GM23338 (cell line): ENCODE data around the gene BHLHA15. TPM values are rescaled to one million over a fixed set of nuclear protein-coding genes. Genes with fewer than 3 reads are reported as not detected.

Experiments
- ATAC-seq: fragments of 200-7000 bp; cut with Tn5 transposase; 3 replicates; pipeline ENCODE4 v1.9.1; 2020
- DNase-seq: peaks from one replicate; pipeline ENCODE4 v3.0.0-alpha.2; 2015; ENCODE audit warnings: low spot score
- H2AFZ ChIP-seq: fragments of 200-600 bp; sonication (generic); 2 replicates; pipeline ENCODE4 v1.8.0; 2016; ENCODE audit warnings: antibody characterized with exemption, mild to moderate bottlenecking, moderate library complexity
- H3F3A ChIP-seq: fragments of 200-600 bp; sonication (generic); replicated peaks from 2 replicates; pipeline ENCODE4 v1.8.0; 2017; ENCODE audit warnings: antibody characterized with exemption, mixed run types, low read depth
- H3K27ac ChIP-seq: fragments of 200-600 bp; sonication (generic); 2 replicates; pipeline ENCODE4 v1.6.1; 2016; ENCODE audit warnings: low read depth
- H3K27me3 ChIP-seq: fragments of 200-600 bp; sonication (generic); 2 replicates; pipeline ENCODE4 v1.8.0; 2016; ENCODE audit warnings: mild to moderate bottlenecking, mixed run types, moderate library complexity; ENCODE audit not compliant: insufficient read depth
- H3K36me3 ChIP-seq: fragments of 200-600 bp; sonication (generic); 2 replicates; pipeline ENCODE4 v1.8.0; 2016; ENCODE audit warnings: mild to moderate bottlenecking; ENCODE audit not compliant: insufficient read depth
- H3K4me1 ChIP-seq: fragments of 200-600 bp; sonication (generic); 2 replicates; pipeline ENCODE4 v1.8.0; 2016; ENCODE audit warnings: mild to moderate bottlenecking, moderate library complexity; ENCODE audit not compliant: insufficient read depth
- H3K4me2 ChIP-seq: fragments of 200-600 bp; sonication (generic); 2 replicates; pipeline ENCODE4 v1.7.1; 2017; ENCODE audit warnings: mixed run types
- H3K4me3 ChIP-seq: fragments of 200-600 bp; sonication (generic); 2 replicates; pipeline ENCODE4 v1.6.1; 2016; ENCODE audit warnings: mixed run types
- H3K79me2 ChIP-seq: fragments of 200-600 bp; sonication (generic); replicated peaks from 2 replicates; pipeline ENCODE4 v1.8.0; 2017; ENCODE audit warnings: mild to moderate bottlenecking; ENCODE audit not compliant: insufficient read depth
- H3K9me2 ChIP-seq: fragments of 200-600 bp; sonication (generic); 2 replicates; pipeline ENCODE4 v1.8.0; 2017; ENCODE audit not compliant: insufficient read depth
- H4K20me1 ChIP-seq: fragments of 200-600 bp; sonication (generic); replicated peaks from 2 replicates; pipeline ENCODE4 v1.8.0; 2017; ENCODE audit warnings: mild to moderate bottlenecking; ENCODE audit not compliant: insufficient read depth
- H3K27ac Mint-ChIP-seq: 2 replicates; pipeline ENCODE4 v1.8.0; 2020; ENCODE audit warnings: inconsistent platforms, mild to moderate bottlenecking, moderate library complexity, mixed read lengths
- H3K27me3 Mint-ChIP-seq: 3 replicates; pipeline ENCODE4 v1.8.0; 2022; ENCODE audit warnings: low read depth, mild to moderate bottlenecking, moderate library complexity, mixed read lengths, inconsistent platforms; ENCODE audit not compliant: insufficient read depth, poor library complexity
- H3K36me3 Mint-ChIP-seq: 3 replicates; pipeline ENCODE4 v1.8.0; 2021; ENCODE audit warnings: low read depth, mild to moderate bottlenecking, inconsistent platforms, moderate library complexity, mixed read lengths
- H3K4me1 Mint-ChIP-seq: 3 replicates; pipeline ENCODE4 v1.8.0; 2020; ENCODE audit warnings: mild to moderate bottlenecking, inconsistent platforms, mixed read lengths
- H3K4me3 Mint-ChIP-seq: 3 replicates; pipeline ENCODE4 v1.8.0; 2021; ENCODE audit warnings: moderate library complexity, mild to moderate bottlenecking, inconsistent platforms, mixed read lengths
- H3K9me3 Mint-ChIP-seq: 3 replicates; pipeline ENCODE4 v1.8.0; 2020; ENCODE audit warnings: moderate library complexity, mild to moderate bottlenecking, inconsistent platforms, mixed read lengths
- EZH2phosphoT487 ChIP-seq: fragments of 200-600 bp; sonication (generic); IDR thresholded peaks from one replicate; pipeline ENCODE4 v1.8.1; 2018; ENCODE audit warnings: antibody characterized with exemption; ENCODE audit not compliant: unreplicated experiment
- NANOG ChIP-seq: IDR thresholded peaks from 2 replicates; pipeline ENCODE4 v1.6.1; 2016; ENCODE audit warnings: antibody characterized with exemption, borderline replicate concordance
- POLR2AphosphoS5 ChIP-seq: IDR thresholded peaks from 2 replicates; pipeline ENCODE4 v1.6.1; 2016; ENCODE audit warnings: antibody characterized with exemption, low read depth
- ZNF114 ChIP-seq: fragments of 250-450 bp; sonication (Bioruptor Pico); IDR thresholded peaks from 2 replicates; pipeline ENCODE4 v1.5.0; 2020; ENCODE audit warnings: mild to moderate bottlenecking, moderate library complexity
- ZNF331 ChIP-seq: fragments of 250-450 bp; sonication (Bioruptor Pico); IDR thresholded peaks from 2 replicates; pipeline ENCODE4 v1.5.0; 2020; ENCODE audit warnings: low read depth, mild to moderate bottlenecking, moderate library complexity
- polyA plus RNA-seq: library from polyadenylated mRNA; unstranded; fragments of >200 nt; fragmentation: Nextera tagmentation; extraction: Ambion mirVana; gene quantifications from 2 replicates; pipeline ENCODE4 v1.2.1, GENCODE V29; 2016
- total RNA-seq: library from RNA; depleted of rRNA; stranded (reverse); fragments of >200 nt; shearing (Covaris generic); gene quantifications from 2 replicates; pipeline ENCODE4 v1.2.3, GENCODE V29; 2014
- TF ChIP-seq, protein P1 (sequence below): IDR thresholded peaks from 2 replicates; pipeline ENCODE4 v1.6.1; 2016; ENCODE audit warnings: antibody characterized with exemption
- TF ChIP-seq, protein P2 (sequence below): IDR thresholded peaks from one replicate; pipeline ENCODE4 v1.6.1; 2018; ENCODE audit warnings: antibody characterized with exemption; ENCODE audit not compliant: unreplicated experiment
- TF ChIP-seq, protein P3 (sequence below), 2 experiments: fragments of 200-600 bp in 1 of 2; sonication (generic) in 1 of 2; conservative IDR thresholded peaks; 2 replicates each; pipeline versions ENCODE4 v1.5.1 to v1.6.1; 2016 to 2017; ENCODE audit warnings: antibody characterized with exemption in 2 of 2, low read depth in 2 of 2, mild to moderate bottlenecking in 2 of 2, moderate library complexity in 1 of 2

BHLHA15 gene
- total and polyA plus RNA-seq, 2 experiments from 2014 or later, result 1.4 to 8.3 TPM

DNA sequence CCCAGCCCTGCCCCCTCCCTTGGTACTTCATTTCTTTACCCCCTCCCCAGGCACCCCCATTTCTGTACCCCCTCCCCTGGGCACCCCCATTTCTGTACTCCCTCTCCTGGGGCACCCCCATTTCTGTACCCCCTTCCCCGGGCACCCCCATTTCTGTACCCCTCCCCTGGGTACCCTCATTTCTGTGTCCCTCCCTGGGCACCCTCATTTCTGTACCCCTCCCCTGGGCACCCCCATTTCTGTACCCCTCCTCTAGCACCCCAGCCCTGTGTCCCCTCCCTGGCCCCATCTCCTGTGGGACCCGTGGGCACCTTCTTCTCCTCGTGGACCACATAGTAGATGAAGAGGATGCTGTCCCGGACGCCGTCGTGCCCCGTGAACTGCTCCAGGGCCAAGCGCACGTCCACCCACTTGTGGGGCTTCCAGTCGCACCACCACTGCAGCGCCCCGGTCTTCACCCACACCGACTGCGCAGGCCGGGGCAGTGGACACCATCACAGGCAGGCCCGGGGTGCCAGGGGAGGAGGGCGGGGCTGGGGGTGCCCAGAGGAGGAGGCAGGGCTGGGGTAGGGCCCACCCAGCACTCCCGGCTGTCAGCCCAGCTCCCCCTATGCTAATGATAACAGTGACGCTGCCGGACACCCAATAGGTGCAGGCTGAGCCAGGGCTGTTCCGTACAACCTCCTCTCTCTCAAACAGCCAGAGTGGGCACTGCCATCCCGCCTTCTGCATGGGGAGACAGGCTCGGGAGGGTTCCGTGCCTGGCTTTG lies 20.4 kb downstream of the BHLHA15 start:
- Histone ChIP-seq H2AFZ (no peak overlapping the region), H3K79me2 (no peaks in the 10 kb centered on the region), H3K4me3 (no peak overlapping the region), H3K4me2 (no peak overlapping the region), H3K4me1 (no peaks in the 10 kb centered on the region), H3K27ac (no peak overlapping the region), H4K20me1 (no peaks in the 10 kb centered on the region), H3K36me3 (no peaks in the 10 kb centered on the region), H3K9me2 (no peaks in the 10 kb centered on the region), H3K27me3 (no peaks in the 10 kb centered on the region), H3F3A (no peaks in the 10 kb centered on the region)
- H3K36me3 Mint-ChIP-seq, result no peaks in the 10 kb centered on the region
- peaks cover 8% of the 10 kb centered on the region for H3K27me3 Mint-ChIP-seq
- H3K9me3 Mint-ChIP-seq, result no peaks in the 10 kb centered on the region
- DNase-seq (no peak), ATAC-seq (no peak)
- H3K4me3 Mint-ChIP-seq, result no peak overlapping the region
- TF ChIP-seq, protein P1, sequence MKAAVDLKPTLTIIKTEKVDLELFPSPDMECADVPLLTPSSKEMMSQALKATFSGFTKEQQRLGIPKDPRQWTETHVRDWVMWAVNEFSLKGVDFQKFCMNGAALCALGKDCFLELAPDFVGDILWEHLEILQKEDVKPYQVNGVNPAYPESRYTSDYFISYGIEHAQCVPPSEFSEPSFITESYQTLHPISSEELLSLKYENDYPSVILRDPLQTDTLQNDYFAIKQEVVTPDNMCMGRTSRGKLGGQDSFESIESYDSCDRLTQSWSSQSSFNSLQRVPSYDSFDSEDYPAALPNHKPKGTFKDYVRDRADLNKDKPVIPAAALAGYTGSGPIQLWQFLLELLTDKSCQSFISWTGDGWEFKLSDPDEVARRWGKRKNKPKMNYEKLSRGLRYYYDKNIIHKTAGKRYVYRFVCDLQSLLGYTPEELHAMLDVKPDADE, result no peak
- no peak for TF ChIP-seq ZNF331 (CRISPR knock-in tag)
- TF ChIP-seq, protein P2, sequence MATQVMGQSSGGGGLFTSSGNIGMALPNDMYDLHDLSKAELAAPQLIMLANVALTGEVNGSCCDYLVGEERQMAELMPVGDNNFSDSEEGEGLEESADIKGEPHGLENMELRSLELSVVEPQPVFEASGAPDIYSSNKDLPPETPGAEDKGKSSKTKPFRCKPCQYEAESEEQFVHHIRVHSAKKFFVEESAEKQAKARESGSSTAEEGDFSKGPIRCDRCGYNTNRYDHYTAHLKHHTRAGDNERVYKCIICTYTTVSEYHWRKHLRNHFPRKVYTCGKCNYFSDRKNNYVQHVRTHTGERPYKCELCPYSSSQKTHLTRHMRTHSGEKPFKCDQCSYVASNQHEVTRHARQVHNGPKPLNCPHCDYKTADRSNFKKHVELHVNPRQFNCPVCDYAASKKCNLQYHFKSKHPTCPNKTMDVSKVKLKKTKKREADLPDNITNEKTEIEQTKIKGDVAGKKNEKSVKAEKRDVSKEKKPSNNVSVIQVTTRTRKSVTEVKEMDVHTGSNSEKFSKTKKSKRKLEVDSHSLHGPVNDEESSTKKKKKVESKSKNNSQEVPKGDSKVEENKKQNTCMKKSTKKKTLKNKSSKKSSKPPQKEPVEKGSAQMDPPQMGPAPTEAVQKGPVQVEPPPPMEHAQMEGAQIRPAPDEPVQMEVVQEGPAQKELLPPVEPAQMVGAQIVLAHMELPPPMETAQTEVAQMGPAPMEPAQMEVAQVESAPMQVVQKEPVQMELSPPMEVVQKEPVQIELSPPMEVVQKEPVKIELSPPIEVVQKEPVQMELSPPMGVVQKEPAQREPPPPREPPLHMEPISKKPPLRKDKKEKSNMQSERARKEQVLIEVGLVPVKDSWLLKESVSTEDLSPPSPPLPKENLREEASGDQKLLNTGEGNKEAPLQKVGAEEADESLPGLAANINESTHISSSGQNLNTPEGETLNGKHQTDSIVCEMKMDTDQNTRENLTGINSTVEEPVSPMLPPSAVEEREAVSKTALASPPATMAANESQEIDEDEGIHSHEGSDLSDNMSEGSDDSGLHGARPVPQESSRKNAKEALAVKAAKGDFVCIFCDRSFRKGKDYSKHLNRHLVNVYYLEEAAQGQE, result no peak
- TF ChIP-seq, protein P3, sequence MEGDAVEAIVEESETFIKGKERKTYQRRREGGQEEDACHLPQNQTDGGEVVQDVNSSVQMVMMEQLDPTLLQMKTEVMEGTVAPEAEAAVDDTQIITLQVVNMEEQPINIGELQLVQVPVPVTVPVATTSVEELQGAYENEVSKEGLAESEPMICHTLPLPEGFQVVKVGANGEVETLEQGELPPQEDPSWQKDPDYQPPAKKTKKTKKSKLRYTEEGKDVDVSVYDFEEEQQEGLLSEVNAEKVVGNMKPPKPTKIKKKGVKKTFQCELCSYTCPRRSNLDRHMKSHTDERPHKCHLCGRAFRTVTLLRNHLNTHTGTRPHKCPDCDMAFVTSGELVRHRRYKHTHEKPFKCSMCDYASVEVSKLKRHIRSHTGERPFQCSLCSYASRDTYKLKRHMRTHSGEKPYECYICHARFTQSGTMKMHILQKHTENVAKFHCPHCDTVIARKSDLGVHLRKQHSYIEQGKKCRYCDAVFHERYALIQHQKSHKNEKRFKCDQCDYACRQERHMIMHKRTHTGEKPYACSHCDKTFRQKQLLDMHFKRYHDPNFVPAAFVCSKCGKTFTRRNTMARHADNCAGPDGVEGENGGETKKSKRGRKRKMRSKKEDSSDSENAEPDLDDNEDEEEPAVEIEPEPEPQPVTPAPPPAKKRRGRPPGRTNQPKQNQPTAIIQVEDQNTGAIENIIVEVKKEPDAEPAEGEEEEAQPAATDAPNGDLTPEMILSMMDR (conservative IDR thresholded peaks at IDR 0.05; ENCODE audit: low read depth in 2 of 2), result no peak
- TF ChIP-seq ZNF114 (CRISPR knock-in tag), result no peak
- TF ChIP-seq NANOG, result no peak
- no peak for TF ChIP-seq POLR2AphosphoS5
- no peak for TF ChIP-seq EZH2phosphoT487
- H3K27ac Mint-ChIP-seq, result no peak overlapping the region
- H3K4me1 Mint-ChIP-seq, result no peaks in the 10 kb centered on the region

DNA sequence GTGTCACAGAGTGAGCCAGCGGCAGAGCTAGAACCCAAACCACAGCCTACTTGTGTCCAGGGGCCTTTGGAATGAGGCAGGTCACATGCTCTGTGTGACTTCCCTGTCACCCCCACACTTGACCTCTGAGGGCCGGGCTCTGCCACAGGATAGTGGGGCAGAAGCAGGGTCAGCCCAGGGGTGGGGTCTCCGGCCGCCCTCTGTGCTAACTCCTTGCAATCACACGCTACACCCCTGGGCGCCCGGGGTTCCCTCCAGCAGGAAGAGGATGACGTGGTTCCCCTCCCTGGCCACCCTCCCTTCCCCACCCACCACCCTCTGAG lies 21.0 kb downstream of the BHLHA15 start:
- H3K36me3 ChIP-seq, result no peaks in the 10 kb centered on the region
- Mint-ChIP-seq H3K27me3 (peaks cover 8% of the 10 kb centered on the region), H3K36me3 (no peaks in the 10 kb centered on the region), H3K9me3 (no peaks in the 10 kb centered on the region), H3K27ac (no peak overlapping the region), H3K4me3 (no peak overlapping the region), H3K4me1 (no peaks in the 10 kb centered on the region)
- no peaks in the 10 kb centered on the region for H3K4me1 ChIP-seq
- H3K79me2 ChIP-seq, result no peaks in the 10 kb centered on the region
- H3K4me2 ChIP-seq, result no peak overlapping the region
- no peaks in the 10 kb centered on the region for H3K27me3 ChIP-seq
- ATAC-seq (no peak), DNase-seq (no peak)
- TF ChIP-seq NANOG, result no peak
- no peaks in the 10 kb centered on the region for H3K9me2 ChIP-seq
- no peak overlapping the region for H2AFZ ChIP-seq
- no peaks in the 10 kb centered on the region for H4K20me1 ChIP-seq
- H3K27ac ChIP-seq, result no peak overlapping the region
- H3K4me3 ChIP-seq, result no peak overlapping the region
- H3F3A ChIP-seq, result no peaks in the 10 kb centered on the region
